Keratinocyte (primary cell): ENCODE data around the gene KDM3A. TPM values are rescaled to one million over a fixed set of nuclear protein-coding genes. Genes with fewer than 3 reads are reported as not detected.

Experiments
- DNase-seq: peaks from one replicate; pipeline ENCODE4 v3.0.0-alpha.2; 2011; ENCODE audit warnings: low read depth, missing footprints, low spot score
- FAIRE-seq: peaks from 2 replicates; lab custom pipeline; 2011; peaks lifted over from hg19 to GRCh38; lab: Jason Lieb, UNC
- H2AFZ ChIP-seq: 2 replicates; pipeline ENCODE4 v1.6.0; 2012; ENCODE audit warnings: low read length, control low read depth, inconsistent platforms; ENCODE audit not compliant: control insufficient read depth
- H3K27ac ChIP-seq: 2 replicates; pipeline ENCODE4 v1.5.1; 2011; ENCODE audit warnings: low read length; ENCODE audit not compliant: control insufficient read depth, insufficient read depth
- H3K27me3 ChIP-seq: 3 replicates; pipeline ENCODE4 v1.6.0; 2011; ENCODE audit warnings: low read length; ENCODE audit not compliant: control insufficient read depth, insufficient read depth; ENCODE audit errors: extremely low read depth
- H3K36me3 ChIP-seq, 2 experiments: 2 replicates in 1 of 2; 3 replicates in 1 of 2; pipeline ENCODE4 v1.5.1; 2011; ENCODE audit warnings: low read length in 2 of 2, mild to moderate bottlenecking in 1 of 2; ENCODE audit not compliant: control insufficient read depth in 2 of 2, insufficient read depth in 2 of 2; ENCODE audit errors: extremely low read depth in 1 of 2
- H3K4me1 ChIP-seq: 3 replicates; pipeline ENCODE4 v1.5.1; 2011; ENCODE audit warnings: low read length; ENCODE audit not compliant: control insufficient read depth, insufficient read depth; ENCODE audit errors: extremely low read depth
- H3K4me2 ChIP-seq: 3 replicates; pipeline ENCODE4 v1.6.0; 2011; ENCODE audit warnings: low read depth, low read length; ENCODE audit not compliant: control insufficient read depth, insufficient read depth; ENCODE audit errors: extremely low read depth
- H3K4me3 ChIP-seq, 3 experiments: fragments of 200-600 bp in 1 of 3; sonication (generic) in 1 of 3; 2 replicates in 2 of 3; 3 replicates in 1 of 3; pipeline ENCODE4 v1.5.1; 2011 to 2016; ENCODE audit warnings: low read length in 3 of 3, mild to moderate bottlenecking in 3 of 3, control low read depth in 2 of 3, inconsistent platforms in 1 of 3, low read depth in 1 of 3, mixed read lengths in 1 of 3, mixed run types in 1 of 3, moderate library complexity in 1 of 3; ENCODE audit not compliant: control insufficient read depth in 2 of 3, insufficient read depth in 2 of 3; ENCODE audit errors: extremely low read depth in 1 of 3
- H3K79me2 ChIP-seq: 2 replicates; pipeline ENCODE4 v1.6.0; 2012; ENCODE audit warnings: low read length; ENCODE audit not compliant: control insufficient read depth, insufficient read depth
- H3K9ac ChIP-seq: 3 replicates; pipeline ENCODE4 v1.6.0; 2011; ENCODE audit warnings: low read length; ENCODE audit not compliant: control insufficient read depth, insufficient read depth; ENCODE audit errors: extremely low read depth
- H3K9me1 ChIP-seq: 3 replicates; pipeline ENCODE4 v1.6.0; 2011; ENCODE audit warnings: low read length; ENCODE audit not compliant: control insufficient read depth, insufficient read depth; ENCODE audit errors: extremely low read depth
- H3K9me3 ChIP-seq: 2 replicates; pipeline ENCODE4 v1.5.1; 2012; ENCODE audit warnings: low read depth, low read length; ENCODE audit not compliant: control insufficient read depth
- H4K20me1 ChIP-seq: 3 replicates; pipeline ENCODE4 v1.6.0; 2011; ENCODE audit warnings: low read length; ENCODE audit not compliant: control insufficient read depth, insufficient read depth; ENCODE audit errors: extremely low read depth
- EZH2 ChIP-seq: IDR thresholded peaks from one replicate; pipeline ENCODE4 v1.6.1; 2012; ENCODE audit warnings: inconsistent platforms, mild to moderate bottlenecking, low read length, moderate library complexity
- dilution Hi-C: fragments of 300-500 bp; cut with MboI; formaldehyde crosslinking; loops from one replicate; pipeline ENCODE4 v1.7.0; 2020; ENCODE audit warnings: low sequenced_read_pairs; ENCODE audit not compliant: extremely low pct_ligation_motif_present
- polyA plus RNA-seq, 5 experiments: library from polyadenylated mRNA; depleted of rRNA in 3 of 5; stranded (reverse) in 3 of 5; stranded (forward) in 1 of 5; unstranded in 1 of 5; fragments of >200 nt; gene quantifications; 1 replicate in 1 of 5; 2 replicates in 3 of 5; 3 replicates in 1 of 5; pipeline versions ENCODE4 v1.2.1 to v1.2.3, GENCODE V29; 2011 to 2012; ENCODE audit warnings: missing spikeins in 2 of 5, low read depth in 1 of 5, low replicate concordance in 1 of 5
- TF ChIP-seq, protein P1 (sequence below), 3 experiments: IDR thresholded peaks in 1 of 3; conservative IDR thresholded peaks in 1 of 3; optimal IDR thresholded peaks in 1 of 3; 2 replicates in 2 of 3; 3 replicates in 1 of 3; pipeline versions ENCODE3 to v1.5.1; 2011; ENCODE audit warnings: low read length in 3 of 3, mild to moderate bottlenecking in 3 of 3, moderate library complexity in 2 of 3, control low read depth in 1 of 3, inconsistent platforms in 1 of 3; ENCODE audit not compliant: insufficient read depth in 2 of 3; ENCODE audit errors: extremely low read depth in 1 of 3

The KDM3A gene
- polyA plus RNA-seq, 1 donor (not counting 4 experiments of a cell fraction or from before 2014, with no cell fraction given), result 32.9 TPM

DNA sequence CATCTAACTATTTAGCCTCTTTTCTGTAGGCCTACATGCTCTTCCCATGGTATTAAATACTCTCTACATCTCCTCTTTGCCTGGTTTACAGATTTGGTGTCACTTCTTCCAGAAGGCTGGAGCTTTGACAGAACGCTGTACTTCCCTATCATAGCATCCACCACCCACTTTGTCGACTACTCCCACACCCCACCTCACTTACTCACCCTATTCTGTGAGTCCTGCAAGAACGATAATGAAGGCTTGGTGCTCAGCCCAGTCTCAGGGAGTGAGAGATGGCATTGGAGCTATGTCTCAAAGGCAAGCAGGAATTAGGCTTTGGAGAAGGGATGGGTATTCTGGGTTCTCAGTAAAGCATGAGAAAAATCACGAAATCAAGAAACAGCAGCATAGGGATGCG lies 20.3 kb upstream of the KDM3A start:
- H3K4me3 ChIP-seq, result no peak overlapping the region
- H4K20me1 ChIP-seq, result no peaks in the 10 kb centered on the region
- H3K4me2 ChIP-seq, result no peak overlapping the region
- dilution Hi-C loops, result no loop called here
- H2AFZ ChIP-seq, result no peak overlapping the region
- DNase-seq (no peak), FAIRE-seq (no peak)
- TF ChIP-seq EZH2, result no peak
- TF ChIP-seq, protein P1, sequence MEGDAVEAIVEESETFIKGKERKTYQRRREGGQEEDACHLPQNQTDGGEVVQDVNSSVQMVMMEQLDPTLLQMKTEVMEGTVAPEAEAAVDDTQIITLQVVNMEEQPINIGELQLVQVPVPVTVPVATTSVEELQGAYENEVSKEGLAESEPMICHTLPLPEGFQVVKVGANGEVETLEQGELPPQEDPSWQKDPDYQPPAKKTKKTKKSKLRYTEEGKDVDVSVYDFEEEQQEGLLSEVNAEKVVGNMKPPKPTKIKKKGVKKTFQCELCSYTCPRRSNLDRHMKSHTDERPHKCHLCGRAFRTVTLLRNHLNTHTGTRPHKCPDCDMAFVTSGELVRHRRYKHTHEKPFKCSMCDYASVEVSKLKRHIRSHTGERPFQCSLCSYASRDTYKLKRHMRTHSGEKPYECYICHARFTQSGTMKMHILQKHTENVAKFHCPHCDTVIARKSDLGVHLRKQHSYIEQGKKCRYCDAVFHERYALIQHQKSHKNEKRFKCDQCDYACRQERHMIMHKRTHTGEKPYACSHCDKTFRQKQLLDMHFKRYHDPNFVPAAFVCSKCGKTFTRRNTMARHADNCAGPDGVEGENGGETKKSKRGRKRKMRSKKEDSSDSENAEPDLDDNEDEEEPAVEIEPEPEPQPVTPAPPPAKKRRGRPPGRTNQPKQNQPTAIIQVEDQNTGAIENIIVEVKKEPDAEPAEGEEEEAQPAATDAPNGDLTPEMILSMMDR (optimal IDR thresholded peaks at IDR 0.05 in 1 of 3, IDR thresholded peaks at IDR 0.05 in 1 of 3, conservative IDR thresholded peaks at IDR 0.05 in 1 of 3; ENCODE audit: extremely low read depth in 1 of 3, insufficient read depth in 2 of 3, low read length in 3 of 3), result no peak
- H3K27me3 ChIP-seq, result no peaks in the 10 kb centered on the region
- H3K9ac ChIP-seq, result no peak overlapping the region
- H3K79me2 ChIP-seq, result no peaks in the 10 kb centered on the region
- H3K4me1 ChIP-seq, result peaks cover 8% of the 10 kb centered on the region
- H3K36me3 ChIP-seq, result no peaks in the 10 kb centered on the region
- H3K9me1 ChIP-seq, result no peaks in the 10 kb centered on the region
- H3K27ac ChIP-seq, result no peak overlapping the region
- no peaks in the 10 kb centered on the region for H3K9me3 ChIP-seq

DNA sequence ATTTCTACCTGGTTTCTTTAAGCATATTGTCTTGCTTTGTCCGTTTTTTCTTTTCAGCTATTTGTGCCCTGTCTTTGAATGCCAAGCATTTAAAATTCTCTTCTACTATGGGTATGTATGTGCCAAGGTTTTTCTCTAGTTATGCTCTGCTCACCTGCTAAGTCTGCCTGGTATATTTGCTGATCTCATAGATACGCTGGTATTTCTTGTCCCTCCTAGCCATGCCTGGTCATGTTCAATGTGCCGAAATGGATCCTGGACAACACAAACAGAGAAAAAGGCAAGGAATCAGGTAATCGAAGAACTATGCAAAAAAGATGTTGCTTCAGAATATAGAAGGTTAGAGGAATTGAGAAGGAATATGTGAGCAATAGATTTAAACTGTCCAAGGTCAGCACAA lies 14.9 kb upstream of the KDM3A start:
- FAIRE-seq, result peak; percentile 71
- H4K20me1 ChIP-seq, result no peaks in the 10 kb centered on the region
- H2AFZ ChIP-seq, result peak overlapping the region; percentile 21
- no peaks in the 10 kb centered on the region for H3K27me3 ChIP-seq
- dilution Hi-C loops, result no loop called here
- H3K9ac ChIP-seq, result no peak overlapping the region
- no peaks in the 10 kb centered on the region for H3K36me3 ChIP-seq
- peaks cover 5% of the 10 kb centered on the region for H3K4me1 ChIP-seq
- no peak overlapping the region for H3K4me3 ChIP-seq
- DNase-seq, result no peak
- TF ChIP-seq, protein P1 (optimal IDR thresholded peaks at IDR 0.05 in 1 of 3, IDR thresholded peaks at IDR 0.05 in 1 of 3, conservative IDR thresholded peaks at IDR 0.05 in 1 of 3; ENCODE audit: extremely low read depth in 1 of 3, insufficient read depth in 2 of 3, low read length in 3 of 3), result no peak
- TF ChIP-seq EZH2, result no peak
- H3K9me1 ChIP-seq, result no peaks in the 10 kb centered on the region
- no peak overlapping the region for H3K27ac ChIP-seq
- no peaks in the 10 kb centered on the region for H3K9me3 ChIP-seq
- no peak overlapping the region for H3K4me2 ChIP-seq
- no peaks in the 10 kb centered on the region for H3K79me2 ChIP-seq
